WTC11 (cell line): ENCODE results near the gene IFI16. TPM values are rescaled to one million over a fixed set of nuclear protein-coding genes. Genes with fewer than 3 reads are reported as not detected.
"Not testable (repeated sequence)": the region's sequence is repeated elsewhere in the genome, so short reads cannot be mapped to it uniquely, and the experiment has no call there.

Experiments used
- ATAC-seq: fragments of 200-7000 bp; cut with Tn5 transposase; 2 replicates; pipeline ENCODE4 v1.10.0; 2021; ENCODE audit warnings: mild to moderate bottlenecking, moderate library complexity
- CTCF ChIA-PET: fragments of 300-600 bp; sonication (Branson Sonifier 250); formaldehyde crosslinking; loops from one replicate; lab custom pipeline; 2021; ENCODE audit warnings: antibody characterized with exemption; lab: Charles Lee
- POLR2A ChIA-PET: fragments of 350-600 bp; sonication (Branson Sonifier 250); formaldehyde crosslinking; loops from one replicate; lab custom pipeline; 2021; ENCODE audit warnings: antibody characterized with exemption; lab: Charles Lee
- DNase-seq: peaks from one replicate; pipeline ENCODE4 v3.0.0; 2021; ENCODE audit warnings: low spot score
- H3K27ac Mint-ChIP-seq: 2 replicates; pipeline ENCODE4 v1.8.0; 2021; ENCODE audit warnings: mixed read lengths
- H3K27me3 Mint-ChIP-seq: 2 replicates; pipeline ENCODE4 v1.8.0; 2021; ENCODE audit warnings: low read depth, mild to moderate bottlenecking, moderate library complexity, mixed read lengths
- H3K36me3 Mint-ChIP-seq: 2 replicates; pipeline ENCODE4 v1.8.0; 2021; ENCODE audit warnings: mixed read lengths
- H3K4me1 Mint-ChIP-seq: 2 replicates; pipeline ENCODE4 v1.8.0; 2022; ENCODE audit warnings: mixed read lengths
- H3K4me3 Mint-ChIP-seq: 2 replicates; pipeline ENCODE4 v1.8.0; 2021; ENCODE audit warnings: mild to moderate bottlenecking, moderate library complexity, mixed read lengths
- H3K9me3 Mint-ChIP-seq: 2 replicates; pipeline ENCODE4 v1.8.0; 2021; ENCODE audit warnings: mixed read lengths
- ATF1 ChIP-seq: sonication (generic); formaldehyde crosslinking; IDR thresholded peaks from 2 replicates; pipeline ENCODE4 v1.8.1; 2023; ENCODE audit warnings: mild to moderate bottlenecking, moderate library complexity, missing genetic modification reagents
- E2F4 ChIP-seq: sonication (generic); formaldehyde crosslinking; IDR thresholded peaks from 2 replicates; pipeline ENCODE4 v1.8.1; 2022; ENCODE audit warnings: low read depth, mild to moderate bottlenecking, moderate library complexity, missing genetic modification reagents, borderline replicate concordance
- ESRRA ChIP-seq: sonication (generic); formaldehyde crosslinking; IDR thresholded peaks from 2 replicates; pipeline ENCODE4 v1.8.1; 2022; ENCODE audit warnings: mild to moderate bottlenecking, missing genetic modification reagents, borderline replicate concordance
- JAZF1 ChIP-seq: fragments of 250-450 bp; sonication (Bioruptor Pico); IDR thresholded peaks from 2 replicates; pipeline ENCODE4 v1.9.0; 2021; ENCODE audit warnings: moderate library complexity, mild to moderate bottlenecking, inconsistent platforms
- JUN ChIP-seq: sonication (generic); formaldehyde crosslinking; IDR thresholded peaks from 2 replicates; pipeline ENCODE4 v1.8.0; 2023; ENCODE audit warnings: mild to moderate bottlenecking, missing genetic modification reagents
- KAT7 ChIP-seq: sonication (generic); formaldehyde crosslinking; IDR thresholded peaks from 2 replicates; pipeline ENCODE4 v1.8.1; 2023; ENCODE audit warnings: missing genetic modification reagents, mild to moderate bottlenecking, borderline replicate concordance
- MAX ChIP-seq: sonication (generic); formaldehyde crosslinking; IDR thresholded peaks from 2 replicates; pipeline ENCODE4 v1.8.0; 2022; ENCODE audit warnings: mild to moderate bottlenecking, missing genetic modification reagents
- NFE2L1 ChIP-seq: sonication (generic); formaldehyde crosslinking; IDR thresholded peaks from 2 replicates; pipeline ENCODE4 v1.8.1; 2023; ENCODE audit warnings: missing genetic modification reagents
- PREB ChIP-seq: sonication (generic); formaldehyde crosslinking; IDR thresholded peaks from 2 replicates; pipeline ENCODE4 v1.8.1; 2022; ENCODE audit warnings: mild to moderate bottlenecking, missing genetic modification reagents, moderate library complexity, borderline replicate concordance
- RELA ChIP-seq: sonication (generic); formaldehyde crosslinking; IDR thresholded peaks from 2 replicates; pipeline ENCODE4 v1.8.1; 2022; ENCODE audit warnings: missing genetic modification reagents, mild to moderate bottlenecking, borderline replicate concordance
- SMAD3 ChIP-seq: sonication (generic); formaldehyde crosslinking; IDR thresholded peaks from 2 replicates; pipeline ENCODE4 v1.8.0; 2022; ENCODE audit warnings: missing genetic modification reagents, mild to moderate bottlenecking, borderline replicate concordance
- ZNF121 ChIP-seq: sonication (generic); formaldehyde crosslinking; IDR thresholded peaks from 2 replicates; pipeline ENCODE4 v1.8.0; 2023; ENCODE audit warnings: missing genetic modification reagents
- ZNF671 ChIP-seq: fragments of 250-450 bp; sonication (Bioruptor Pico); IDR thresholded peaks from 2 replicates; pipeline ENCODE4 v1.8.0; 2021; ENCODE audit warnings: mild to moderate bottlenecking
- total RNA-seq: library from RNA; stranded (reverse); gene quantifications from 3 replicates; pipeline ENCODE4 v1.2.3, GENCODE V29; 2021
- TF ChIP-seq, protein P1 (sequence below): sonication (generic); formaldehyde crosslinking; IDR thresholded peaks from 2 replicates; pipeline ENCODE4 v1.8.0; 2022; ENCODE audit warnings: mild to moderate bottlenecking, missing genetic modification reagents
- TF ChIP-seq, protein P2 (sequence below): fragments of 250-450 bp; sonication (Bioruptor Pico); IDR thresholded peaks from 2 replicates; pipeline ENCODE4 v2.1.2; 2022; ENCODE audit warnings: mild to moderate bottlenecking, moderate library complexity
- TF ChIP-seq, protein P3 (sequence below): sonication (generic); formaldehyde crosslinking; IDR thresholded peaks from 2 replicates; pipeline ENCODE4 v1.8.1; 2023; ENCODE audit warnings: mild to moderate bottlenecking, missing genetic modification reagents
- TF ChIP-seq, protein P4 (sequence below): fragments of 200-600 bp; IDR thresholded peaks from 2 replicates; pipeline ENCODE4 v1.8.0; 2022; ENCODE audit warnings: antibody characterized with exemption
- TF ChIP-seq, protein P5 (sequence below): sonication (generic); formaldehyde crosslinking; IDR thresholded peaks from 2 replicates; pipeline ENCODE4 v1.8.1; 2023; ENCODE audit warnings: mild to moderate bottlenecking, missing genetic modification reagents
- TF ChIP-seq, protein P6 (sequence below): fragments of 250-450 bp; sonication (Bioruptor Pico); IDR thresholded peaks from 2 replicates; pipeline ENCODE4 v1.9.0; 2021; ENCODE audit warnings: moderate library complexity, mild to moderate bottlenecking, inconsistent platforms, borderline replicate concordance

The IFI16 gene
- total RNA-seq, 1 experiment from 2014 or later: 3.2 TPM

DNA sequence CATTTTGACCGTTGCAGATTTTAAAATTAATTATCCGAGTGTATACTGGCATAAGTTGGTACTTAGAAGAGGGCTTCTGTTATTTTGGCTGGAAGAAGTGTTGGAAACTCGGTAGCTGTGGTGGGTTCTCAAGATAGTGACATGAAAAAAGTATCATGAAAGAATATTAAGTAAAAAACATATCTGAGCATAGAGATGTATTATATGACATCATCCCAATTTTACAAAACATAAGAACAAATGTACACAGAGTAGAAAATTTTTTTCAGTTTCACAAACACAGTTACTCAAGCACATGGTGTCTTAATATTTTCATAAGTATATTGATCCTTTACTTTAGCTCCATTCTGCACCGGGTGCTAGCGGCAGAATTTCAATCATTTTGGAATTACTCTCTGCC is 684 bp downstream of the IFI16 start:
- H3K27ac Mint-ChIP-seq: no peak overlapping the region
- TF ChIP-seq, protein P1, sequence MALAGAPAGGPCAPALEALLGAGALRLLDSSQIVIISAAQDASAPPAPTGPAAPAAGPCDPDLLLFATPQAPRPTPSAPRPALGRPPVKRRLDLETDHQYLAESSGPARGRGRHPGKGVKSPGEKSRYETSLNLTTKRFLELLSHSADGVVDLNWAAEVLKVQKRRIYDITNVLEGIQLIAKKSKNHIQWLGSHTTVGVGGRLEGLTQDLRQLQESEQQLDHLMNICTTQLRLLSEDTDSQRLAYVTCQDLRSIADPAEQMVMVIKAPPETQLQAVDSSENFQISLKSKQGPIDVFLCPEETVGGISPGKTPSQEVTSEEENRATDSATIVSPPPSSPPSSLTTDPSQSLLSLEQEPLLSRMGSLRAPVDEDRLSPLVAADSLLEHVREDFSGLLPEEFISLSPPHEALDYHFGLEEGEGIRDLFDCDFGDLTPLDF (CRISPR knock-in tag): no peak
- TF ChIP-seq JUN (CRISPR knock-in tag) (no peak), MAX (CRISPR knock-in tag) (no peak), PREB (no peak), ZNF671 (CRISPR knock-in tag) (no peak), SMAD3 (CRISPR knock-in tag) (no peak), E2F4 (CRISPR knock-in tag) (no peak)
- TF ChIP-seq, protein P2, sequence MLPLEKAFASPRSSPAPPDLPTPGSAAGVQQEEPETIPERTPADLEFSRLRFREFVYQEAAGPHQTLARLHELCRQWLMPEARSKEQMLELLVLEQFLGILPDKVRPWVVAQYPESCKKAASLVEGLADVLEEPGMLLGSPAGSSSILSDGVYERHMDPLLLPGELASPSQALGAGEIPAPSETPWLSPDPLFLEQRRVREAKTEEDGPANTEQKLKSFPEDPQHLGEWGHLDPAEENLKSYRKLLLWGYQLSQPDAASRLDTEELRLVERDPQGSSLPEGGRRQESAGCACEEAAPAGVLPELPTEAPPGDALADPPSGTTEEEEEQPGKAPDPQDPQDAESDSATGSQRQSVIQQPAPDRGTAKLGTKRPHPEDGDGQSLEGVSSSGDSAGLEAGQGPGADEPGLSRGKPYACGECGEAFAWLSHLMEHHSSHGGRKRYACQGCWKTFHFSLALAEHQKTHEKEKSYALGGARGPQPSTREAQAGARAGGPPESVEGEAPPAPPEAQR (CRISPR knock-in tag): no peak
- TF ChIP-seq, protein P3, sequence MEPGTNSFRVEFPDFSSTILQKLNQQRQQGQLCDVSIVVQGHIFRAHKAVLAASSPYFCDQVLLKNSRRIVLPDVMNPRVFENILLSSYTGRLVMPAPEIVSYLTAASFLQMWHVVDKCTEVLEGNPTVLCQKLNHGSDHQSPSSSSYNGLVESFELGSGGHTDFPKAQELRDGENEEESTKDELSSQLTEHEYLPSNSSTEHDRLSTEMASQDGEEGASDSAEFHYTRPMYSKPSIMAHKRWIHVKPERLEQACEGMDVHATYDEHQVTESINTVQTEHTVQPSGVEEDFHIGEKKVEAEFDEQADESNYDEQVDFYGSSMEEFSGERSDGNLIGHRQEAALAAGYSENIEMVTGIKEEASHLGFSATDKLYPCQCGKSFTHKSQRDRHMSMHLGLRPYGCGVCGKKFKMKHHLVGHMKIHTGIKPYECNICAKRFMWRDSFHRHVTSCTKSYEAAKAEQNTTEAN: no peak
- TF ChIP-seq, all 79 proteins: peak for 0
- Mint-ChIP-seq H3K9me3 (peaks cover 8% of the 10 kb centered on the region; the same call in 1 of the 2 replicates), H3K4me1 (peaks cover 53% of the 10 kb centered on the region), H3K27me3 (peaks cover 59% of the 10 kb centered on the region), H3K36me3 (no peaks in the 10 kb centered on the region), H3K4me3 (no peak overlapping the region)
- ATAC-seq (no peak), DNase-seq (no peak)
- ChIA-PET CTCF (no interaction called here), POLR2A (no interaction called here)

GRCh38 chr1:159011001-159011400 is 1.3 kb downstream of the IFI16 start:
- CTCF ChIA-PET, H3K9me3 Mint-ChIP-seq, H3K4me3 Mint-ChIP-seq, DNase-seq, H3K36me3 Mint-ChIP-seq, H3K27ac Mint-ChIP-seq, POLR2A ChIA-PET, ATAC-seq: not testable (repeated sequence)
- peaks cover 49% of the 10 kb centered on the region for H3K4me1 Mint-ChIP-seq
- peaks cover 62% of the 10 kb centered on the region for H3K27me3 Mint-ChIP-seq

GRCh38 chr1:159011751-159012150 is 2.0 kb downstream of the IFI16 start:
- no peak overlapping the region for H3K4me3 Mint-ChIP-seq
- no peak overlapping the region for H3K27ac Mint-ChIP-seq
- ChIA-PET CTCF (no interaction called here), POLR2A (no interaction called here)
- H3K4me1 Mint-ChIP-seq: peaks cover 43% of the 10 kb centered on the region
- H3K36me3 Mint-ChIP-seq: no peaks in the 10 kb centered on the region
- ATAC-seq (no peak), DNase-seq (no peak)
- H3K9me3 Mint-ChIP-seq: peaks cover 9% of the 10 kb centered on the region; the same call in 1 of the 2 replicates
- peaks cover 67% of the 10 kb centered on the region for H3K27me3 Mint-ChIP-seq
- TF ChIP-seq, protein P4, sequence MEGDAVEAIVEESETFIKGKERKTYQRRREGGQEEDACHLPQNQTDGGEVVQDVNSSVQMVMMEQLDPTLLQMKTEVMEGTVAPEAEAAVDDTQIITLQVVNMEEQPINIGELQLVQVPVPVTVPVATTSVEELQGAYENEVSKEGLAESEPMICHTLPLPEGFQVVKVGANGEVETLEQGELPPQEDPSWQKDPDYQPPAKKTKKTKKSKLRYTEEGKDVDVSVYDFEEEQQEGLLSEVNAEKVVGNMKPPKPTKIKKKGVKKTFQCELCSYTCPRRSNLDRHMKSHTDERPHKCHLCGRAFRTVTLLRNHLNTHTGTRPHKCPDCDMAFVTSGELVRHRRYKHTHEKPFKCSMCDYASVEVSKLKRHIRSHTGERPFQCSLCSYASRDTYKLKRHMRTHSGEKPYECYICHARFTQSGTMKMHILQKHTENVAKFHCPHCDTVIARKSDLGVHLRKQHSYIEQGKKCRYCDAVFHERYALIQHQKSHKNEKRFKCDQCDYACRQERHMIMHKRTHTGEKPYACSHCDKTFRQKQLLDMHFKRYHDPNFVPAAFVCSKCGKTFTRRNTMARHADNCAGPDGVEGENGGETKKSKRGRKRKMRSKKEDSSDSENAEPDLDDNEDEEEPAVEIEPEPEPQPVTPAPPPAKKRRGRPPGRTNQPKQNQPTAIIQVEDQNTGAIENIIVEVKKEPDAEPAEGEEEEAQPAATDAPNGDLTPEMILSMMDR: no peak
- no peak for TF ChIP-seq NFE2L1 (CRISPR knock-in tag)
- no peak for TF ChIP-seq JAZF1 (CRISPR knock-in tag)
- no peak for TF ChIP-seq ESRRA (CRISPR knock-in tag)
- no peak for TF ChIP-seq ATF1 (CRISPR knock-in tag)
- TF ChIP-seq, protein P5, sequence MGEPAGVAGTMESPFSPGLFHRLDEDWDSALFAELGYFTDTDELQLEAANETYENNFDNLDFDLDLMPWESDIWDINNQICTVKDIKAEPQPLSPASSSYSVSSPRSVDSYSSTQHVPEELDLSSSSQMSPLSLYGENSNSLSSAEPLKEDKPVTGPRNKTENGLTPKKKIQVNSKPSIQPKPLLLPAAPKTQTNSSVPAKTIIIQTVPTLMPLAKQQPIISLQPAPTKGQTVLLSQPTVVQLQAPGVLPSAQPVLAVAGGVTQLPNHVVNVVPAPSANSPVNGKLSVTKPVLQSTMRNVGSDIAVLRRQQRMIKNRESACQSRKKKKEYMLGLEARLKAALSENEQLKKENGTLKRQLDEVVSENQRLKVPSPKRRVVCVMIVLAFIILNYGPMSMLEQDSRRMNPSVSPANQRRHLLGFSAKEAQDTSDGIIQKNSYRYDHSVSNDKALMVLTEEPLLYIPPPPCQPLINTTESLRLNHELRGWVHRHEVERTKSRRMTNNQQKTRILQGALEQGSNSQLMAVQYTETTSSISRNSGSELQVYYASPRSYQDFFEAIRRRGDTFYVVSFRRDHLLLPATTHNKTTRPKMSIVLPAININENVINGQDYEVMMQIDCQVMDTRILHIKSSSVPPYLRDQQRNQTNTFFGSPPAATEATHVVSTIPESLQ (CRISPR knock-in tag): no peak
- no peak for TF ChIP-seq RELA (CRISPR knock-in tag)
- no peak for TF ChIP-seq KAT7
- no peak for TF ChIP-seq ZNF121 (CRISPR knock-in tag)
- TF ChIP-seq, protein P6, sequence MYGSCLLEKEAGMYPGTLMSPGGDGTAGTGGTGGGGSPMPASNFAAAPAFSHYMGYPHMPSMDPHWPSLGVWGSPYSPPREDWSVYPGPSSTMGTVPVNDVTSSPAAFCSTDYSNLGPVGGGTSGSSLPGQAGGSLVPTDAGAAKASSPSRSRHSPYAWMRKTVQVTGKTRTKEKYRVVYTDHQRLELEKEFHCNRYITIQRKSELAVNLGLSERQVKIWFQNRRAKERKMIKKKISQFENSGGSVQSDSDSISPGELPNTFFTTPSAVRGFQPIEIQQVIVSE (CRISPR knock-in tag): no peak
